Ovary (tissue), 9 donors: ENCODE measurements around the gene MTURN. TPM values are rescaled to one million over a fixed set of nuclear protein-coding genes. Genes with fewer than 3 reads are reported as not detected.

Source experiments
- DNase-seq, 5 donors: peaks; one replicate each; pipeline ENCODE4 v3.0.0-alpha.2; 2019 to 2020
- H3K27ac ChIP-seq, 2 donors: fragments of 200-600 bp; one replicate each; pipeline versions ENCODE4 v1.5.1 to v1.8.0; 2019 to 2022
- H3K27me3 ChIP-seq: fragments of 200-600 bp; one replicate; pipeline ENCODE4 v1.8.0; 2022
- H3K36me3 ChIP-seq: fragments of 200-600 bp; sonication (generic); one replicate; pipeline ENCODE4 v1.5.1; 2019
- H3K4me1 ChIP-seq: one replicate; pipeline ENCODE4 v1.8.1; 2013; ENCODE audit warnings: mild to moderate bottlenecking, moderate library complexity; ENCODE audit not compliant: insufficient read depth
- H3K4me3 ChIP-seq: fragments of 200-600 bp; sonication (generic); one replicate; pipeline ENCODE4 v1.5.1; 2017
- H3K9me3 ChIP-seq, 2 donors: fragments of 200-600 bp in 1 of 2; sonication (generic) in 1 of 2; one replicate each; pipeline versions ENCODE4 v1.5.1 to v1.8.1; 2013 to 2019; ENCODE audit warnings: mild to moderate bottlenecking in 1 of 2, moderate library complexity in 1 of 2
- EP300 ChIP-seq: sonication (generic); formaldehyde crosslinking; IDR thresholded peaks from one replicate; pipeline ENCODE4 v1.6.1; 2017; ENCODE audit warnings: antibody characterized with exemption
- POLR2A ChIP-seq: fragments of 450-650 bp; IDR thresholded peaks from one replicate; pipeline ENCODE4 v1.6.1; 2017; ENCODE audit warnings: antibody characterized with exemption, mild to moderate bottlenecking, moderate library complexity
- WGBS, 3 donors: extraction: QIAGEN DNeasy Blood & Tissue Kit in 1 of 3; methylation state at CpG; one replicate each; pipeline versions ENCODE4 v1.1.5 to v1.1.7; 2013 to 2017; 5-methylcytosine and 5-hydroxymethylcytosine counted together
- intact Hi-C, 4 donors: fragments of 100-400 bp; cut with DNase I; formaldehyde crosslinking; loops; one replicate each; pipeline versions ENCODE4 v1.11.0 to v1.15.1; 2022 to 2023
- polyA plus RNA-seq, 2 donors: library from polyadenylated mRNA; stranded (reverse); fragments of 200-250 nt in 1 of 2; fragments of 350-450 nt in 1 of 2; fragmentation: Illumina TruSeq in 1 of 2; extraction: RNeasy Lipid Tissue Mini Kit (QIAGEN cat#74804) in 1 of 2; gene quantifications; one replicate each; pipeline ENCODE4 v1.2.3, GENCODE V29; 2013 to 2014
- total RNA-seq, 7 donors: library from RNA; depleted of rRNA in 2 of 7; stranded (reverse); fragments of >200 nt in 2 of 7; fragmentation: NEBNext Ultra II Directional in 3 of 7; extraction: Animal tissue kit (Norgen Biotek cat#: 25700) in 3 of 7; gene quantifications; one replicate each; pipeline versions ENCODE4 v1.1.0 to v1.2.4, GENCODE V29; 2016 to 2023
- TF ChIP-seq, protein P1 (sequence below), 3 donors: fragments of 450-650 bp in 2 of 3; fragments of 200-600 bp in 1 of 3; IDR thresholded peaks; one replicate each; pipeline versions ENCODE4 v1.5.1 to v1.8.0; 2016 to 2022; ENCODE audit warnings: antibody characterized with exemption in 3 of 3, mild to moderate bottlenecking in 1 of 3
- donor health status: DM: no; HTN: no; CAD: no; lungs with moderate emphysema.
- donor health status: DM: no; HTN: no; CAD: no.
- donor health status: Bipolar disorder and iron deficiency.
- donor health status: DM: yes; HTN: yes; CAD: no.
- donor health status: DM: no; HTN: no; CAD: no.
- donor health status: DM: yes; HTN: yes; CAD: no.

Gene MTURN
- total and polyA plus RNA-seq, 9 donors, result 14.7 to 65.1 (median 40.4) TPM

DNA sequence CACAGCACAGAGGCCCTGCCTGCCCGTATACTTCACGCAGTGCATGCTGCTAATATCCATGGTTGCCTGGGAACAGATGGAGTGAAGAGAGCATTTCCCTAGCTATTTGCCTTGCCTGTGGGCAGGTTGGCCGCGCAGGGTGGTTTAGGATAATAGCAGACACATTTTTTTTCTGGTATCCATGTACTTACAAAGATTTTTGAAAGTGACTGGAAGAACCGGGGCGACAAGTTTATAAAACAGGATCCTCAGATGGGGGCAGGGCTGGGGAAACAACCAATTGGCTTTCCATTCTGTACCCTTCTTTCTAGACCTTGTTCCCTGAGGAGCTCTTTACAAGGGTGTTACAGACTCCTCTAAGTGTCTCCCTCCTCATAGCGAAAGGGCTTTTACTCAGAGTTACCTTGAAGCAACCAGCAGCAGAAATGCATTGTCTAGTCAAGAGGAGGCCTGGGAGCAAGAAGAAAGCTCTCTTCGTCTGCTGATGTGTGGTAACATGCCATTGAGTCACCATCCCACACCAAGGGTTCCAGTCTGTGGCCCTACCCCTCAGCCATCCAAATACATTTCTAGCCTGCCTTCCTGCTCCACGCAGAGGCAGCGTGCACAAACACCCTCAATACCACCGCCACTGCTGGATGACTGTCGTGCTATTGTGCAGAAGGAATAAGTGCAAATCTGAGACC, 31.5 kb downstream of the MTURN start:
- Histone ChIP-seq H3K27ac (no peak overlapping the region), H3K36me3 (no peaks in the 10 kb centered on the region), H3K9me3 (no peaks in the 10 kb centered on the region), H3K27me3 (no peaks in the 10 kb centered on the region), H3K4me3 (no peak overlapping the region), H3K4me1 (no peaks in the 10 kb centered on the region)
- intact Hi-C loops, result loop anchor here in 1 of 4 donors (10.0 kb wide), 1 partner anchor 119 kb away; the partner anchor contains the start of gene ZNRF2
- WGBS, 3 donors, result 90 to 93% (median 91%) methylated on average over 12 of the region's 12 CpGs
- DNase-seq, result no peak
- no peak for TF ChIP-seq POLR2A
- no peak for TF ChIP-seq EP300
- TF ChIP-seq, protein P1, sequence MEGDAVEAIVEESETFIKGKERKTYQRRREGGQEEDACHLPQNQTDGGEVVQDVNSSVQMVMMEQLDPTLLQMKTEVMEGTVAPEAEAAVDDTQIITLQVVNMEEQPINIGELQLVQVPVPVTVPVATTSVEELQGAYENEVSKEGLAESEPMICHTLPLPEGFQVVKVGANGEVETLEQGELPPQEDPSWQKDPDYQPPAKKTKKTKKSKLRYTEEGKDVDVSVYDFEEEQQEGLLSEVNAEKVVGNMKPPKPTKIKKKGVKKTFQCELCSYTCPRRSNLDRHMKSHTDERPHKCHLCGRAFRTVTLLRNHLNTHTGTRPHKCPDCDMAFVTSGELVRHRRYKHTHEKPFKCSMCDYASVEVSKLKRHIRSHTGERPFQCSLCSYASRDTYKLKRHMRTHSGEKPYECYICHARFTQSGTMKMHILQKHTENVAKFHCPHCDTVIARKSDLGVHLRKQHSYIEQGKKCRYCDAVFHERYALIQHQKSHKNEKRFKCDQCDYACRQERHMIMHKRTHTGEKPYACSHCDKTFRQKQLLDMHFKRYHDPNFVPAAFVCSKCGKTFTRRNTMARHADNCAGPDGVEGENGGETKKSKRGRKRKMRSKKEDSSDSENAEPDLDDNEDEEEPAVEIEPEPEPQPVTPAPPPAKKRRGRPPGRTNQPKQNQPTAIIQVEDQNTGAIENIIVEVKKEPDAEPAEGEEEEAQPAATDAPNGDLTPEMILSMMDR (IDR thresholded peaks at IDR 0.05), result no peak

DNA sequence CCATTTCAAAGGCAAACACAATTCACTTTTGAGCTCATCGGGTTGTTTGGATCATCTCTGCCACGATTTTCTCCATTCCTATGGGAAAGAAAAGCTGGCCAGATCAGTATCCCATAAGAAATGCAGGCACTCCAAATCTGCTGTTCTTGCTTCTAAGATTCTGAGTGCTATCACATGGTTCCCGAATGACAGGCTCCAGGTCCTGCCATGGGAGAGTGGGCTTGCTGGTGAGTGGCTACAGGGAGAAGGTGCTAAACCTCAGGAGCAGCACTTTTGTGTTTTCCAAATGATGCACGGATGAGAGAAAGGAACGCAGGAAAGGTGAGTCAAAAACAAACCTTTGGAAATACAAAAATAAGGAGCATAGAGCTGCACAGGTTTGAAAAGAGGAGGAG, 32.1 kb downstream of the MTURN start:
- DNase-seq, result no peak
- WGBS, 3 donors, result 87 to 92% (median 91%) methylated on average over 5 of the region's 5 CpGs
- no peaks in the 10 kb centered on the region for H3K4me1 ChIP-seq
- H3K36me3 ChIP-seq, result no peaks in the 10 kb centered on the region
- TF ChIP-seq POLR2A, result no peak
- TF ChIP-seq, protein P1 (IDR thresholded peaks at IDR 0.05), result no peak
- TF ChIP-seq EP300, result no peak
- intact Hi-C loops, result loop anchor here in 1 of 4 donors (10.0 kb wide), 1 partner anchor 118 kb away; the partner anchor contains the start of gene ZNRF2
- no peaks in the 10 kb centered on the region for H3K9me3 ChIP-seq
- H3K27ac ChIP-seq, result no peak overlapping the region
- no peak overlapping the region for H3K4me3 ChIP-seq
- H3K27me3 ChIP-seq, result no peaks in the 10 kb centered on the region

DNA sequence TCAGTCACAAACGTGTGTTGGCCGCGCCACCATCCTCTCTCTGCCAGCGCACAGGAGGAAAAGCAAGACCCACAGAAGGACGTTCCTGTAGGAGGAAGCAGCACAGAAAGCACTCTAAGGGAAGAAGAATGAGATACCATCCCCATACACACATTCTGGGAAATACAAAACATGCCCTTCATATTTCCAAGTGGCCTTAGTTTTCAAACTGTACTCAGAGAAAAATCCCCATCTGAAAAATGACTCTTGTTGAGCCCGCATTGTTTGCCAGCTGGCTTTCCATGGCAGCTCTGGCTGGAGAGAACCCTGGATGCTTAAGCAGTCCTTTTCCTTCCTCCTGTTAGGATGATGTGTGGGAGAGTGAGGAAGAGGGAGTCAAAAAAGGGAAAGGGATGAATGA, 33.1 kb downstream of the MTURN start:
- Histone ChIP-seq H3K27ac (no peak overlapping the region), H3K4me3 (no peak overlapping the region), H3K9me3 (no peaks in the 10 kb centered on the region), H3K27me3 (no peaks in the 10 kb centered on the region), H3K36me3 (no peaks in the 10 kb centered on the region), H3K4me1 (peaks cover under 1% of the 10 kb centered on the region)
- TF ChIP-seq POLR2A (no peak), EP300 (no peak)
- TF ChIP-seq, protein P1 (IDR thresholded peaks at IDR 0.05), result no peak
- no peak for DNase-seq
- WGBS, 3 donors, result 87 to 93% (median 91%) methylated on average over 6 of the region's 6 CpGs
- intact Hi-C loops, result loop anchor here in 1 of 4 donors (10.0 kb wide), 1 partner anchor 117 kb away; the partner anchor contains the start of gene ZNRF2

DNA sequence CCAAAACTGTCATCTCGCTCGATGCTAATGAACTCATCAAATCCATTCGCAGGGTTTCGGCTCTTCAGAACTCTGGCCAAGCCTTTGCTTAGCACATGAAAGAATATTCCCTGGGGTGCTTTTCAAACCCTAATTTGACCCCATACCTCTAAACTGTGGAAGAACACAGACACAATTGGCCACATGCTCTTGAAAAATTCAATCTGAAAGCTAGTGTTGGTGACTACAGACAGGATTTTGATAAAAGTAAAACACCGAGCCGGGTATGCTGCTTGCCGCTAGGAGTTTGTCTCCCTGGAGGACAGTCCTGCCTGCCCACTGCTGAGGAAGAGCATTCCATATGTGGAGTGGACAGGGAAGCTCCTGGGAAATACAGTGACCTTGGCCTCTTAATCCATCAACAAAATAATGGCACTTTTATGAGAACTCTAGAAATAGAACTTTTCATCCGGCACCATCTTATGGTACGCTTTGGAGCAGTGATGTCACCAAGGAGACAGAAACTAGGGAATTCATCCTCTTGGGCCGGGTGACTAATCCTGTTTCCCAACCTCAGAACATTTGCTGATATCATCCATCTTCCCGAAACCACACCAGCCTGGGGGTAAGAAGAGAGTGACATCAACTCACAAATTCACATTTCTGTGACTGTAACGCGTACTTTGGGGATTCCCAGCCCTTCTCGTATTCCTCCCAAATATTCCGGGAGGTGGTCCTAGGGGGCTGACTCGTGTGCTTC, 34.2 kb downstream of the MTURN start:
- Histone ChIP-seq H3K4me1 (peaks cover 4% of the 10 kb centered on the region), H3K27ac (no peak overlapping the region), H3K4me3 (no peak overlapping the region), H3K36me3 (no peaks in the 10 kb centered on the region), H3K27me3 (no peaks in the 10 kb centered on the region), H3K9me3 (no peaks in the 10 kb centered on the region)
- no peak for TF ChIP-seq POLR2A
- TF ChIP-seq, protein P1 (IDR thresholded peaks at IDR 0.05), result no peak
- peak in 1 of 5 donors; percentile 50 for DNase-seq
- intact Hi-C loops, result loop anchor here in 1 of 4 donors (10.0 kb wide), 1 partner anchor 116 kb away; the partner anchor contains the start of gene ZNRF2
- 55 to 65% (median 61%) methylated on average over 16 of the region's 16 CpGs for WGBS, 3 donors
